OCI-LY7 (cell line): ENCODE measurements around the gene GALNT8. TPM values are rescaled to one million over a fixed set of nuclear protein-coding genes. Genes with fewer than 3 reads are reported as not detected.

ENCODE experiments used
- BruUV-seq: library from RNA; stranded (reverse); fragments of 400-500 nt; replicated peaks from 2 replicates; lab custom pipeline; 2021; lab: Mats Ljungman, UMichigan
- CTCF ChIA-PET: fragments of 300-600 bp; sonication (Branson Sonifier 250); formaldehyde crosslinking; loops from one replicate; lab custom pipeline; 2022; ENCODE audit warnings: antibody characterized with exemption; ENCODE audit not compliant: unreplicated experiment; lab: Charles Lee
- POLR2A ChIA-PET: fragments of 300-600 bp; sonication (Branson Sonifier 250); formaldehyde crosslinking; loops from one replicate; lab custom pipeline; 2022; ENCODE audit warnings: antibody characterized with exemption; lab: Charles Lee
- DNase-seq: peaks from one replicate; pipeline ENCODE4 v3.0.0-alpha.2; 2015; ENCODE audit warnings: low spot score
- H2AFZ ChIP-seq: fragments of 200-600 bp; sonication (generic), shearing (Covaris generic); 2 replicates; pipeline ENCODE4 v1.6.1; 2014; ENCODE audit warnings: mild to moderate bottlenecking, antibody characterized with exemption, low read length, moderate library complexity
- H3K27ac ChIP-seq: fragments of 200-600 bp; sonication (generic); 2 replicates; pipeline ENCODE4 v1.5.1; 2014; ENCODE audit warnings: mixed run types, low read depth, mild to moderate bottlenecking, moderate library complexity, low read length, inconsistent platforms; ENCODE audit not compliant: poor library complexity, severe bottlenecking
- H3K36me3 ChIP-seq: fragments of 200-600 bp; sonication (generic); 2 replicates; pipeline ENCODE4 v1.6.1; 2014; ENCODE audit warnings: mild to moderate bottlenecking, antibody characterized with exemption, low read length, moderate library complexity, mixed read lengths; ENCODE audit not compliant: insufficient read depth
- H3K4me1 ChIP-seq: fragments of 200-600 bp; sonication (generic); 2 replicates; pipeline ENCODE4 v1.5.1; 2014; ENCODE audit warnings: mild to moderate bottlenecking, low read length; ENCODE audit not compliant: insufficient read depth, poor library complexity, severe bottlenecking
- H3K4me2 ChIP-seq: fragments of 200-600 bp; sonication (generic); 2 replicates; pipeline ENCODE4 v1.6.1; 2014; ENCODE audit warnings: mild to moderate bottlenecking, low read length
- H3K4me3 ChIP-seq: fragments of 200-600 bp; sonication (generic); 2 replicates; pipeline ENCODE4 v1.5.1; 2014; ENCODE audit warnings: mild to moderate bottlenecking, low read depth, low read length; ENCODE audit not compliant: poor library complexity, severe bottlenecking
- H3K79me2 ChIP-seq: fragments of 200-600 bp; sonication (generic); 2 replicates; pipeline ENCODE4 v1.6.1; 2016; ENCODE audit warnings: low read depth, mild to moderate bottlenecking, low read length, moderate library complexity, mixed read lengths; ENCODE audit not compliant: insufficient read depth
- H3K9me2 ChIP-seq: fragments of 200-600 bp; sonication (generic); 2 replicates; pipeline ENCODE4 v1.6.1; 2016; ENCODE audit warnings: mild to moderate bottlenecking, low read length, mixed read lengths; ENCODE audit not compliant: insufficient read depth
- H3K9me3 ChIP-seq: fragments of 200-600 bp; sonication (generic); 2 replicates; pipeline ENCODE4 v1.6.1; 2014; ENCODE audit warnings: mild to moderate bottlenecking, mixed run types, low read length, mixed read lengths
- H4K20me1 ChIP-seq: fragments of 200-600 bp; sonication (generic); 2 replicates; pipeline ENCODE4 v1.6.1; 2014; ENCODE audit warnings: mild to moderate bottlenecking, antibody characterized with exemption, low read length, moderate library complexity, mixed read lengths; ENCODE audit not compliant: insufficient read depth
- CTCF ChIP-seq: fragments of 200-600 bp; sonication (generic); conservative IDR thresholded peaks from 2 replicates; pipeline ENCODE4 v1.5.1; 2014; ENCODE audit warnings: mild to moderate bottlenecking, antibody characterized with exemption, low read length, moderate library complexity, mixed read lengths
- EZH2phosphoT487 ChIP-seq: fragments of 200-600 bp; sonication (generic); IDR thresholded peaks from 2 replicates; pipeline ENCODE4 v1.6.1; 2018; ENCODE audit warnings: low read depth, borderline replicate concordance, mild to moderate bottlenecking, mixed run types, antibody characterized with exemption, low read length, moderate library complexity, mixed read lengths
- intact Hi-C: fragments of 100-400 bp; cut with micrococcal nuclease; formaldehyde crosslinking; loops from one replicate; pipeline ENCODE4 v1.10.0; 2022; ENCODE audit not compliant: unreplicated experiment
- total RNA-seq, 2 experiments: library from RNA; depleted of rRNA in 1 of 2; stranded (reverse); fragments of >200 nt in 1 of 2; shearing (Covaris generic) in 1 of 2; gene quantifications; 2 replicates each; pipeline ENCODE4 v1.2.3, GENCODE V29; 2014 to 2022

Gene GALNT8
- total RNA-seq, 2 experiments from 2014 or later: 0.60 TPM; not detected in 1

- no peaks in the 10 kb centered on the region for H3K9me2 ChIP-seq
- H3K4me3 ChIP-seq: no peak overlapping the region
- peaks cover 9% of the 10 kb centered on the region for H3K4me1 ChIP-seq
- H2AFZ ChIP-seq: no peak overlapping the region
- H3K79me2 ChIP-seq: no peaks in the 10 kb centered on the region
- H3K36me3 ChIP-seq: peaks cover 35% of the 10 kb centered on the region
- no peak overlapping the region for H3K4me2 ChIP-seq
- no peak overlapping the region for H3K27ac ChIP-seq
- H3K9me3 ChIP-seq: no peaks in the 10 kb centered on the region
- TF ChIP-seq CTCF: no peak
- no peak for TF ChIP-seq EZH2phosphoT487
- no TSS peak for BruUV-seq
- ChIA-PET POLR2A (interaction anchor here (1.0 kb wide), 1 partner anchor 15 kb away, joined by 3 read pairs; no protein-coding TSS in a partner anchor), CTCF (no interaction called here)
- intact Hi-C loops: no loop called here
- DNase-seq: no peak
- H4K20me1 ChIP-seq: no peaks in the 10 kb centered on the region; the same call in 1 of the 2 replicates
Observed at GRCh38 chr12:4812624-4813327, 92.6 kb downstream of the GALNT8 start.

GRCh38 chr12:4813741-4814140, 93.5 kb downstream of the GALNT8 start:
- Histone ChIP-seq H3K4me2 (no peak overlapping the region), H3K9me3 (no peaks in the 10 kb centered on the region), H3K9me2 (no peaks in the 10 kb centered on the region), H2AFZ (no peak overlapping the region), H3K4me1 (peaks cover 9% of the 10 kb centered on the region), H4K20me1 (no peaks in the 10 kb centered on the region; the same call in 1 of the 2 replicates), H3K27ac (no peak overlapping the region), H3K36me3 (peaks cover 30% of the 10 kb centered on the region), H3K79me2 (no peaks in the 10 kb centered on the region), H3K4me3 (no peak overlapping the region)
- no peak for DNase-seq
- ChIA-PET CTCF (interaction anchor here (0.6 kb wide), 1 partner anchor 188 kb away, joined by 3 read pairs; no protein-coding TSS in a partner anchor), POLR2A (interaction anchor here (1.0 to 1.5 kb wide), 2 partner anchors 9 to 14 kb away, joined by 3 to 4 read pairs; no protein-coding TSS in a partner anchor)
- no TSS peak for BruUV-seq
- intact Hi-C loops: no loop called here
- TF ChIP-seq CTCF: no peak
- no peak for TF ChIP-seq EZH2phosphoT487

- H3K9me2 ChIP-seq: no peaks in the 10 kb centered on the region
- H3K36me3 ChIP-seq: peaks cover 23% of the 10 kb centered on the region
- H3K27ac ChIP-seq: no peak overlapping the region
- no peak overlapping the region for H3K4me3 ChIP-seq
- no peaks in the 10 kb centered on the region for H3K9me3 ChIP-seq
- no peak for DNase-seq
- no peak overlapping the region for H2AFZ ChIP-seq
- POLR2A ChIA-PET: interaction anchor here (1.5 kb wide), 1 partner anchor 9 kb away, joined by 4 read pairs; no protein-coding TSS in a partner anchor
- H3K79me2 ChIP-seq: no peaks in the 10 kb centered on the region
- H4K20me1 ChIP-seq: no peaks in the 10 kb centered on the region; the same call in 1 of the 2 replicates
- peaks cover 9% of the 10 kb centered on the region for H3K4me1 ChIP-seq
- CTCF ChIA-PET: no interaction called here
- intact Hi-C loops: no loop called here
- BruUV-seq: no TSS peak
- no peak overlapping the region for H3K4me2 ChIP-seq
- TF ChIP-seq CTCF (no peak), EZH2phosphoT487 (no peak)
Observed at GRCh38 chr12:4814485-4814884, 94.3 kb downstream of the GALNT8 start.
